Endothelial cell (in vitro differentiated cells): Measurements from ENCODE around the gene TMEM132C. TPM values are rescaled to one million over a fixed set of nuclear protein-coding genes. Genes with fewer than 3 reads are reported as not detected.

Experiments
- DNase-seq: peaks from one replicate; pipeline ENCODE4 v3.0.0; 2021; ENCODE audit warnings: low spot score
- H3K27ac Mint-ChIP-seq: one replicate; pipeline ENCODE4 v1.8.0; 2021; ENCODE audit warnings: mixed read lengths, inconsistent platforms; ENCODE audit not compliant: unreplicated experiment
- H3K27me3 Mint-ChIP-seq: one replicate; pipeline ENCODE4 v1.8.0; 2021; ENCODE audit warnings: mild to moderate bottlenecking, moderate library complexity, mixed read lengths, inconsistent platforms; ENCODE audit not compliant: unreplicated experiment
- H3K36me3 Mint-ChIP-seq: one replicate; pipeline ENCODE4 v1.8.0; 2021; ENCODE audit warnings: mild to moderate bottlenecking, low read depth, mixed read lengths, inconsistent platforms; ENCODE audit not compliant: unreplicated experiment
- H3K4me1 Mint-ChIP-seq: one replicate; pipeline ENCODE4 v1.8.0; 2021; ENCODE audit warnings: mild to moderate bottlenecking, mixed read lengths, inconsistent platforms; ENCODE audit not compliant: unreplicated experiment
- H3K4me3 Mint-ChIP-seq: one replicate; pipeline ENCODE4 v1.8.0; 2021; ENCODE audit warnings: mild to moderate bottlenecking, mixed read lengths, inconsistent platforms; ENCODE audit not compliant: unreplicated experiment
- H3K9me3 Mint-ChIP-seq: one replicate; pipeline ENCODE4 v1.8.0; 2021; ENCODE audit warnings: mixed read lengths, inconsistent platforms; ENCODE audit not compliant: unreplicated experiment
- total RNA-seq: library from RNA; stranded (reverse); fragmentation: NEBNext Ultra II Directional; extraction: Animal tissue kit (Norgen Biotek cat#: 25700); gene quantifications from one replicate; pipeline ENCODE4 v1.2.1, GENCODE V29; 2021; ENCODE audit not compliant: unreplicated experiment
- TF ChIP-seq, protein P1 (sequence below): fragments of 200-600 bp; sonication (generic); IDR thresholded peaks from one replicate; pipeline ENCODE4 v1.5.0; 2021; ENCODE audit warnings: antibody characterized with exemption; ENCODE audit not compliant: unreplicated experiment

Gene TMEM132C
- total RNA-seq, 1 donor from 2014 or later: not detected

DNA sequence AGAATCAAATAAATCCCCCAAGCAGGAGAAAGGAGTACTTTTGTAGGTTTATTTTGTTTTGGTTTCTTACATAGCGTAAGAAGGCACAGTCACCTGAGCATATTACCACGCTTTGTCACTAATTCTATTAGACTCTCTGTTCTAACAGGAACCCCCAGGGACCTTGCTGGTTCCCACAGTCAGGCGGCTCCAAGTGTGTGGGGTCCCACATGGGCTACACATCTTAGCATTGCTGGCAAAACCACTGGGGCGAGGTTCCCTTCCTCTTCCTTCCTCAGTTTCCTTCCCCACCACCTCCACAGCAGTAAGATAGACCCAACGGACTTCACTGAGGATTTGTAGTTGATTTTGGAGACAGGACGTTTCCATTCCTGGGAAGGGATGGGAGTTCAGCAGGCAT, 49.1 kb downstream of the TMEM132C start:
- Mint-ChIP-seq H3K27ac (no peak overlapping the region), H3K36me3 (peaks cover 17% of the 10 kb centered on the region), H3K9me3 (peaks cover 69% of the 10 kb centered on the region), H3K4me3 (no peak overlapping the region), H3K4me1 (no peaks in the 10 kb centered on the region), H3K27me3 (peaks cover 6% of the 10 kb centered on the region)
- no peak for DNase-seq
- TF ChIP-seq, protein P1, sequence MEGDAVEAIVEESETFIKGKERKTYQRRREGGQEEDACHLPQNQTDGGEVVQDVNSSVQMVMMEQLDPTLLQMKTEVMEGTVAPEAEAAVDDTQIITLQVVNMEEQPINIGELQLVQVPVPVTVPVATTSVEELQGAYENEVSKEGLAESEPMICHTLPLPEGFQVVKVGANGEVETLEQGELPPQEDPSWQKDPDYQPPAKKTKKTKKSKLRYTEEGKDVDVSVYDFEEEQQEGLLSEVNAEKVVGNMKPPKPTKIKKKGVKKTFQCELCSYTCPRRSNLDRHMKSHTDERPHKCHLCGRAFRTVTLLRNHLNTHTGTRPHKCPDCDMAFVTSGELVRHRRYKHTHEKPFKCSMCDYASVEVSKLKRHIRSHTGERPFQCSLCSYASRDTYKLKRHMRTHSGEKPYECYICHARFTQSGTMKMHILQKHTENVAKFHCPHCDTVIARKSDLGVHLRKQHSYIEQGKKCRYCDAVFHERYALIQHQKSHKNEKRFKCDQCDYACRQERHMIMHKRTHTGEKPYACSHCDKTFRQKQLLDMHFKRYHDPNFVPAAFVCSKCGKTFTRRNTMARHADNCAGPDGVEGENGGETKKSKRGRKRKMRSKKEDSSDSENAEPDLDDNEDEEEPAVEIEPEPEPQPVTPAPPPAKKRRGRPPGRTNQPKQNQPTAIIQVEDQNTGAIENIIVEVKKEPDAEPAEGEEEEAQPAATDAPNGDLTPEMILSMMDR: no peak

DNA sequence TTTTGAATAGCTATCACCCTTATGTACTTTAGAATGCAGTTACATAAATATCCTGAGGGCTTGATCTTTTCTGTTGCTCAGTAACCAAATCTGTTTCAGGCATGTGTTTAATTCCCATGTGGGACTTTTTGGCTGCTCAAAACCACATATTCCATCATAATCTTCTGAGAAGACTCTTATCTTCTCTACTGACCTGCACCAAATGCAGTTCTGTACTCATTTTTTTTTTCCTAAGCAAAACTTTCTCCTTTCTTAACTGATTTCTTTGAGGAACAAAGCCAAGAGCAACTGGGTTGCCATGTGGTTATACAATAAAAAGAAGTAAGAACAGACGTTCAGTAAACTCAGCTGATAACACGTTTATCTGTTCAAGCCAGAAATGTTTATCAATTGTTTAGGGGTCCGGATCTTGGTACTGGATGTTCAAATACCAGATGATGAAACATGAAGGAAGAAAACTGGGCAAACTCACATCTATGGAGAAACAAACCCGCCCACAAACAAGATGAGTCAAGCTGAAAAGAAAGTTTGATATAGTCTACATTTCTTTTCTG, 50.1 kb downstream of the TMEM132C start:
- peaks cover 17% of the 10 kb centered on the region for H3K36me3 Mint-ChIP-seq
- H3K4me3 Mint-ChIP-seq: no peak overlapping the region
- TF ChIP-seq, protein P1: no peak
- H3K4me1 Mint-ChIP-seq: no peaks in the 10 kb centered on the region
- DNase-seq: no peak
- peaks cover 73% of the 10 kb centered on the region for H3K9me3 Mint-ChIP-seq
- H3K27me3 Mint-ChIP-seq: peaks cover 5% of the 10 kb centered on the region
- H3K27ac Mint-ChIP-seq: no peak overlapping the region

- no peak for DNase-seq
- Mint-ChIP-seq H3K36me3 (peaks cover 9% of the 10 kb centered on the region), H3K4me3 (no peak overlapping the region), H3K27me3 (peaks cover 2% of the 10 kb centered on the region), H3K4me1 (no peaks in the 10 kb centered on the region), H3K27ac (no peak overlapping the region), H3K9me3 (peaks cover 63% of the 10 kb centered on the region)
- TF ChIP-seq, protein P1: no peak
These were observed 51.4 kb downstream of the TMEM132C start for GRCh38 chr12:128318341-128318740.

- DNase-seq: no peak
- H3K4me3 Mint-ChIP-seq: no peak overlapping the region
- H3K36me3 Mint-ChIP-seq: peaks cover 9% of the 10 kb centered on the region
- TF ChIP-seq, protein P1: no peak
- H3K27me3 Mint-ChIP-seq: peaks cover 2% of the 10 kb centered on the region
- no peaks in the 10 kb centered on the region for H3K4me1 Mint-ChIP-seq
- peaks cover 68% of the 10 kb centered on the region for H3K9me3 Mint-ChIP-seq
- H3K27ac Mint-ChIP-seq: no peak overlapping the region
These were observed 52.0 kb downstream of the TMEM132C start for GRCh38 chr12:128318946-128319345.

DNA sequence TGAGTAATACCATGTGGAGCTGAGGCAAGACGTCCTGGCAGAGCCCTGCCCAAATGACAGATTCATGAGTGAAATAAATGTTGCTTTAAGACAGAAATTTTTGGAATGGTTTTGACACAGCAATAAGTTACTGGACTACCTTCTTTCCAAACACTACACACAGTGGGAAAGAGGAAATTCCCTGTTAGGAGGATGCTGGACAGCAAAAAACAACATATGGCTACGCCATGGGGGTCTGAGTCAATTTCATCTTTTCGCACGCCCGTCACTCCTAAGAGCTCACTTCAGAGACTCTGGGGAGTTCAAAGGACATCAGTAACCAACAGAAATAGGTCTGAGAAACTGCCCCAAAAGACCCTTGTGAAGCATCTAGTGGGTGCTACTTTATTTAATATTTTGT, 55.4 kb downstream of the TMEM132C start:
- H3K4me3 Mint-ChIP-seq: no peak overlapping the region
- peaks cover 56% of the 10 kb centered on the region for H3K9me3 Mint-ChIP-seq
- no peaks in the 10 kb centered on the region for H3K36me3 Mint-ChIP-seq
- H3K4me1 Mint-ChIP-seq: no peaks in the 10 kb centered on the region
- TF ChIP-seq, protein P1: no peak
- H3K27ac Mint-ChIP-seq: no peak overlapping the region
- no peaks in the 10 kb centered on the region for H3K27me3 Mint-ChIP-seq
- no peak for DNase-seq
